Heart left ventricle (tissue), 13 donors: ENCODE results near the gene FYCO1.

Source experiments
- POLR2A ChIP-seq, 2 donors: fragments of 450-650 bp; IDR thresholded peaks; one replicate each; pipeline ENCODE4 v1.6.1; 2017; ENCODE audit warnings: antibody characterized with exemption in 2 of 2, mild to moderate bottlenecking in 2 of 2, moderate library complexity in 2 of 2
- TF ChIP-seq, protein P1 (sequence below), 12 donors: fragments of 200-600 bp; sonication (generic) in 4 of 12; IDR thresholded peaks; one replicate each; pipeline versions ENCODE4 v1.5.0 to v1.8.0; 2018 to 2022; ENCODE audit warnings: antibody characterized with exemption in 12 of 12, mild to moderate bottlenecking in 5 of 12
- donor health status: ischemic (EF 13 %, LVEDD 7.1; RV severe dilation, severe dysfunction).
- donor health status: DM: no; HTN: yes; CAD: no.
- donor health status: DM: no; HTN: no; CAD: no.
- donor health status: ischemic (EF 25% LVEDD 6.9; RV normal size, moderate dysfunction).
- donor health status: ischemic (EF 25% LVEDD 5.7; RV mildly dilated, moderate dysfunction).
- donor health status: ischemic (EF 35%, LVEDD 5.7; RV mildly dilated, moderate dysfunction).
- donor health status: nonischemic (EF 11% LVEDD 7.7; RV severe dilation, severe dysfunction).
- donor health status: DM: yes; HTN: yes; CAD: no.
- donor health status: PGD.
- donor health status: ischemic (EF 29% LVEDD 5.4; RV normal size, mild dysfunction).
- donor health status: nonischemic (EF 23%, LVEDD 6.1; RV moderate dilation, normal function).

DNA sequence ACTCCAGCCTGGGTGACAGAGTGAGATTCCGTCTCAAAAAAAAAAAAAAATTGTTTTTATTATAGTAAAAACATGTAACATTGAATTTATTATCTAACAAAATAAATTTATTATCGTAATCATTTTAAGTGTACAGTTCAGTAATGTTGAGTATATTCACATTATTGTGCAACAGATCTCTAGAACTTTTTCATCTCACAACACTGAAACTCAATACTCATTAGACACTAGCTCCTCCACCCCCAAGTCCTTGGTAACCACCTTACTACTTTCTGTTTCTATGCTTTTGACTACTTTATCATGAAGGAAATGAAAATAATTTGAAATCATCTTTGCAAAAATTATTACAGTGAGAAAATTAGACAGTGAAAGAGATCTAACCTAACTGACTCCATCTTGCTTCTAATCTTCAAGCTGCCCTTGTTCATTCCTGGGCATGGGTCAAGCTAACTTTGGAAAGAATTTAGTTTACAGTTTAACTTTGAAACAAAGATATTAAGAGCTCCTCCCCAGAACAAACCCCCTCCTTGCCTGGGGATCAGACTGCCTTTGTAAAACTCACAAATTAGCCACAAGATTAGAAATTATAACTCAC is 15.0 kb upstream of the FYCO1 start:
- TF ChIP-seq, protein P1, sequence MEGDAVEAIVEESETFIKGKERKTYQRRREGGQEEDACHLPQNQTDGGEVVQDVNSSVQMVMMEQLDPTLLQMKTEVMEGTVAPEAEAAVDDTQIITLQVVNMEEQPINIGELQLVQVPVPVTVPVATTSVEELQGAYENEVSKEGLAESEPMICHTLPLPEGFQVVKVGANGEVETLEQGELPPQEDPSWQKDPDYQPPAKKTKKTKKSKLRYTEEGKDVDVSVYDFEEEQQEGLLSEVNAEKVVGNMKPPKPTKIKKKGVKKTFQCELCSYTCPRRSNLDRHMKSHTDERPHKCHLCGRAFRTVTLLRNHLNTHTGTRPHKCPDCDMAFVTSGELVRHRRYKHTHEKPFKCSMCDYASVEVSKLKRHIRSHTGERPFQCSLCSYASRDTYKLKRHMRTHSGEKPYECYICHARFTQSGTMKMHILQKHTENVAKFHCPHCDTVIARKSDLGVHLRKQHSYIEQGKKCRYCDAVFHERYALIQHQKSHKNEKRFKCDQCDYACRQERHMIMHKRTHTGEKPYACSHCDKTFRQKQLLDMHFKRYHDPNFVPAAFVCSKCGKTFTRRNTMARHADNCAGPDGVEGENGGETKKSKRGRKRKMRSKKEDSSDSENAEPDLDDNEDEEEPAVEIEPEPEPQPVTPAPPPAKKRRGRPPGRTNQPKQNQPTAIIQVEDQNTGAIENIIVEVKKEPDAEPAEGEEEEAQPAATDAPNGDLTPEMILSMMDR (IDR thresholded peaks at IDR 0.05), result no peak
- TF ChIP-seq POLR2A (IDR thresholded peaks at IDR 0.05), result no peak
